ENCODE data around the gene KCNH6. TPM values are rescaled to one million over a fixed set of nuclear protein-coding genes. Genes with fewer than 3 reads are reported as not detected.

The KCNH6 gene
- total RNA-seq, 1 donor: not detected

DNA sequence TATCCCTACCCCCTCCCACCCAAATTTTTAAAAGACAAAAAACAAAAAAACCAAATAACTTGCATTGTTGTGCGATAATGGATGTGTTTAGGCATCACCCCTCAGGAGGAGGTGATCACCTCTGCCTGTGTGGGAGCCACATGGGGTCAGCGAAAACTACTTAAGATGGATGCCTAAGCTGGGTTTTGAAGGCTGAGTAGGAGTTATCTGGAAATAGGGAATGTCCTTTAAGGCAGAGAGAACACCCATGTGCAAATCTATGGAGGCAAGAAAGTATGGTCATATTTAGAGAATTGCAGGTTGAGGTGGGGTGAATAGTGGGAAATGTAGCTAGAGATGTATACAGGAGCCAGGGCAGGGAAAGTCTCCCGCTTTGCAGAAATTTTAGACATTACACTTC, 72.0 kb downstream of the KCNH6 start:
- no peak for DNase-seq (ENCODE audit: low read depth in 2 of 3, low spot score in 2 of 3)

Small RNAs within 50 kb of the gene (small RNA-seq; reads per million reads assigned to genes)
- gene RNU6-288P: not detected

Other genes with a start within 250 kb of the KCNH6 start
- gene CYB561, start 77.1 kb upstream of the KCNH6 start, total RNA-seq: 28.0 TPM
- gene ACE, start 46.3 kb upstream of the KCNH6 start, total RNA-seq: 14.5 TPM
- 81.9 TPM for gene DCAF7, start 27.1 kb downstream of the KCNH6 start, total RNA-seq
- gene TACO1, start 77.5 kb downstream of the KCNH6 start, total RNA-seq: 7.8 TPM
- 68.1 TPM for gene MAP3K3, start 99.1 kb downstream of the KCNH6 start, total RNA-seq
- gene LIMD2, start 176.8 kb downstream of the KCNH6 start, total RNA-seq: 191 TPM
- 42.0 TPM for gene STRADA, start 218.4 kb downstream of the KCNH6 start, total RNA-seq

Measured in hematopoietic multipotent progenitor cell (in vitro differentiated cells).